ENCODE results near the gene PCP4.
"Not testable (repeated sequence)": the region's sequence is repeated elsewhere in the genome, so short reads cannot be mapped to it uniquely, and the experiment has no call there.

Gene PCP4

DNA sequence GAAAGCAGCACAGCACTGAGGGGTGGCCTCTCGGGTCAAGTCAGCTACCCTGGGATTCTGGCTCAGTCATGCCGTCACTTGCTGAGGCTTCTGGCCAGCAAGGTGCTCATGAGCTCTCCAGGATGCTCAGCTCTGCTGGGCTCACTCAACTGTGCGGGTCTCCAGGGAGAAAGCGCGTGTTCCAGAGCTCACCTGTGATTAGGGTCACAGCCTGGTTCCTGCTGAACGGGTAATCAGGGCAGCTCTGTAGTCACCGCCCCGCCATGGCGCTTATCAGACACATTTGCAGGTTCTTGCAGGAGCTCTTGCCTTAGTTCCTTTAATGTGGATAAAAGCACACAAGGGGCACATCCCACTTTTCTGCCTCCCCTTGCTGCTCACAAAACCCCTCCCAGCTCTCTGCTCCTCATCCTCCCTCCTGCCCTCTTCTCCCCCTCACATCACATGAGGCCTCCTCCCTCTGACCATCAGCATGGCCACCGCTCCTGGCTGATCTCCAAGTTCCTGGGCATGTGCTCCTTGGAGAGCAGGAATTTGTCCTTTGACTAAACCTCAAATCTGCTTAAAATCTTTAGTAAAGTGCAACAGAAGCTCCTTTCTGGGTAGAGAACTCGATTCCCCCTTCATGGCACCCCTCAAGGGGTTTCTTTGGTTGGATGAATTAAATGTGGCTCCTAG lies 2.0 kb downstream of the PCP4 start:
- DNase-seq, result no peak

DNA sequence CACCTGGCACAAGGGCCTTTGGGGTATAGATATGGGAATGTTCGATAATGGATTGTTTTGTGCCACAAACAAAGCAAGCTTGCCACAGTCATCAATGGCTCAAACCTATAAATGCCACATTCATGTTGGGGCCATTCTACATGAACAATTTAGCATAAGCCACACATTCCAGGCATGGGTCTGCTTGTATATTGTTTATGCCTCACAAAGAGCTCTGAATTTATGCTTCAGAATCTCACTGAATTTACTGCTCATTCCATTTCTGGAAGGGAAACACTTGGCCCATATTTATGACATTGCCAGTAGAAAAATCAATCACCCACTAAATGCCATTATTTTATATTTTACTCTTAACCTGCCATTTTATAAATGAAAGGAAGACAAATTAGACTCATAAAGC lies 6.4 kb downstream of the PCP4 start:
- DNase-seq, result no peak

DNA sequence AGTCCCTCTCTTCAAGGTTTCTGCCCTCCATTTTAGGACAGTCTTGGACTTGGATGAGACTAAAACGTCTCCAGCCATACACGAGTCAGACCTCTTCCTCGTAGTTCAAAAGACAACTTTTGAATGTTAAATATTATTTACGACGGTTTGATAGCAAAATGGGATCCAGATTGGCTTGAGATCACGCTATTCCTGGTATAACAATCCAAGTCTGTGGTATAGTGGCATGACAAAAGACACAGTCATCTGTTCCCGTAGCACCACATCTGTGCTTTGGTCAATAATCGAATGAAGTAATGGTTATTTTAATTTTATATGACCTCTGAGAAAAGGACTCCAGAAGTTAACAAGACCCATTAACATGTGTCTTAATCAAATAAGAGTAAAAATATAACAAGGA lies 7.0 kb downstream of the PCP4 start:
- no peak for DNase-seq

DNA sequence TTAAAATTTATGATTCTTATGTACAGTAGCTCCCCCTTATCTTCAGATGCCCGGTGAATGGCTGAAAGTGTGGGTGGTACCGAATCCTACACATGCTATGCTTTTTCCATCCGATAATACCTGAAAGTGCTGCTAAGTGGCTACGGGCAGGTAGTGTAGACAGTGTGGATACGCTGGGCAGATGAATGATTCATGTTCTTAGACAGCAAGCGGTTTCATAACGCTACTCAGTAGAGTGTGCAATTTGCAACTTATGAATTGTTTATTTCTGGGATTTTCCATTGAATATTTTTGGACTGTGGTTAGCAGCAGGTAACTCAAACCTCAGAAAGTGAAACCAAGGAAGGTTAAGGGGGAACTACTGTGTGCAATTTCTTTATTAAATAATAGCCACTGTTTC lies 7.5 kb downstream of the PCP4 start:
- DNase-seq, result no peak

DNA sequence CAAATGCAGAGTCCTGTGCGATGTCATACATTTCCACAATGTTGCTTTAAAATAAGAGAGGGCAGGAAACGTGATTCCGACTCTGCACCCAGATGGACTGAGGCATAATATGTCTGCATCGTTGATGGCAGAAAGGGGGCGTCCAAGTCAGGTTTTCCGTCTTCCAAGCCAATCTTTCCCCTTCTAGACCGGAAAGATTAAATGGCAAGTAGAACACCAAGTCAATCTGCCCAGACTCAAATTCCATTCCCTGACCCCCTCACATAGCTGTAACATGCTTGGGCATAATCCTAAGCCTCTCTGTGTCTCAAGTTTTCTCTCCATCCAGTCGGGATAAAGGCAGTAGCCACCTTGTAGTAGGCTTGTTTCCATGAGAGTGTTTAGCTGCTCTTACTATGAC lies 14.4 kb downstream of the PCP4 start:
- no peak for DNase-seq

DNA sequence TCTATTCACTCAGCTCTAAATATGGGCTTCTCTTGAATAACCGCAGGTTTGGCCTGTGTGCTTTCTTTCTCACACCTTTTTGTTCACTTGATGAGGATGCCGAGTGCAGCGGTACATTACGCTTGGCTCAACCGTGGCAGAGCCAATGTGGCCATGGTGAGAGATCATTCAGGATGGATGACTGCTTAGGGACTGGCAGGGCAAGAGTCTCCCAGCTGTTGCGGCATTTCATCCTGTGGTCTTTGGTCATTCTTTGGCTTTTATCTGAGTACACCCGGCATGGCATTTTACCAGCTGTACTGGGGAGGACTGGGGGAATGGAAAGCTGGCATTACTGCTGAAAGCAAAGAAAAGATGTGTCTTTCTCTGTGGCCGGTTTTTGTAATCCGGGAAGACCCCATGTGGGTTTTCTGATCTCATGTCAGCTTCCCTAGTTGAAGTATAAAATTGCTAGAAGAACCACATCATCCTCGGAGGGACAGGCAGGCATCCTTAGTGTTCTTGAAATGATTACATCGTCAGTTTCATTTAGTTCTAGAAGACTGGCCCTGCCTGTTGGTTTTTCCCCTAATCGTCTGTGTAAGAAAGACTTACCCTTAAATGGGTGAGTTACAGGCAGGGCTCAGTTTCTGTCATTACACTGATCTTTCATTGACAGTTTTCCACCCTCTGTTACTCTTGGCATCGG lies 15.1 kb downstream of the PCP4 start:
- no peak for DNase-seq

DNA sequence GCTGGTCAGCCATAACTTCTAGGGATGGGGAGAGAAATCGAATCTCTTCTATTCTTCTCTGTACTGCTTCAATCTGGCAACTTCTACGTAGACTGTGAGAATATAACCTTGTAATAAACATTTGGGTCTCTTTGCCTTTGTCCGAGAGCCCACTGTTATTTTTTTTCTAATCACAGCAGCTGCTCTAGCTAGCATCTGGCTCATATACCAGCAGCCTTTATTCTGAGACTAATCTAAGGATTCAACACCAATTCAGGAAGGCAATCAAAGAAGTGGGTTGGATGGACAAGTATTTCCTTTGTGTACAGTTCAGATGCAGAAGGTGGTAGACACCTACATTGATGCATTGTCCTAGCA lies 15.6 kb downstream of the PCP4 start:
- DNase-seq, result no peak

DNA sequence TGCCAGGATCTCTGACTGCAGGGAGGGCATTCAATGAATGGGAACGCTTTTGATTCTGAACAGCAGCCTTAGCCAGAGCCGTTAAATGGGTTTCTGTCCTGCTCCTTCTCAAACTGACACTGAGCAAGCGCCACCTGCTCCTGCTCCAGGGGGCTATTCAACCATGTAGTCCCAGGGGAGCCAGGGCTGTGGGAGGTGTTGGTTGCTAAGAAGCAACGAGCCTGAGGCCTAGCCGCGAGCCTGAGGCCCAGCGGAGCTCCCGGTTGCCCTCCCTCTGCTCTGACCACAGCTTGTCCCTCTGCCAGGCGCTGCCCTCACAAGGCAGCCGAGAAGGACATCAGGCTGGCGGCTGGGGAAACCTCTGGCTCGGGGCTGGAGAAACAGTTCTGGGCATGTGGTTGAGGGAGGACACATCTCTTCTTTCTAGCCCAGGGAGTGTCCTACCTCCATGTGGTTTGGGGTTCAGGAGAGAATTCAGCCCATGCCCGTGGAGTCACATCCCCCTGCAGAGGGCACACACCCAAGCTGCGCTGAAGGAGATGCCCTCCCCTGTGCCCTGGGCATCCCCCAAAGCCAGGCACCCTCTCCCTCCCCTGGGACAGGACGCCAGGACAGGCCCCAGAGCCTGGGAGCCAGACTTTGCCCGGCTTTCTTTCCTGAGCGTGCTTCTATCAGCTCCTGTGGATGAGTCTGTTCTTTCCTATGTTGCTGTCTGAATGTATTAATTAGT lies 18.0 kb downstream of the PCP4 start:
- no peak for DNase-seq

DNA sequence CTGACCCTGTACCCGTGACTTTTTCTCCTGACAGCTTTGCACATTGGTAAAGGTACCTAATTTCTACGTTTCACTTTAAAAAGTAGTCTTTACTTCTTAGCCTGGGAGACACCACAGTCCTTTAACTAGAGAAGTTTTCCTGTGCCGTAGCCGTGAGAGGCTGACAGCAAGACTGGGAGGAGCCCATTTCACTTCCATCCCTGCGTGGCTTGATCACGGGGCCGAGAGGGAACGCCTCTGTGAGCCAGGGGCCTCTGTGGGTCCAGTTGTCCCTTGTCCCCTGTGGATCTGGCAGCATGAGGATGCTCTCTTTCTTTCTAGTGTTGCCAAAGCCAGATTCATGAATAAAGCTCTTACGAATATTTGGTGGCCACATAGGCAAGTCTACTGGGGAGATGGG lies 21.6 kb downstream of the PCP4 start:
- no peak for DNase-seq

DNA sequence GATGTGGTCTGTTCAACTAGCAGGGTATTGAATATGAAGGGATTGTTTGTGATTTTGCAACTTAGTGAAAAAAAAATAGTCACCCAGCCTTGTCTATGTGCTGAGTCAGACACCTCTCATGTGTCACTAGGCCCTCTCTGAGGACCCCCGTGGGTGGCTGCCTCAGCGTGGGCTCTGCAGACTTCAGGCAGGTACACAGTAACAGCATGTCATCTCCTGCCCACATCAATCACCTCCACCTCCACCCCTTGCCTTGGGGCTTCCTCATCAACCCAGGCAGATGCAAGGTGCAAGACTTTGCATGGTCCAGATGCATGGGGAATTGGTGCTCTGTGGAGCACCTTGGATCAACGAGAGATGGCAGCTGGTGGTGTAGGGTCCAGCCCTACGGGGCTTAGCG lies 23.9 kb downstream of the PCP4 start:
- no peak for DNase-seq

DNA sequence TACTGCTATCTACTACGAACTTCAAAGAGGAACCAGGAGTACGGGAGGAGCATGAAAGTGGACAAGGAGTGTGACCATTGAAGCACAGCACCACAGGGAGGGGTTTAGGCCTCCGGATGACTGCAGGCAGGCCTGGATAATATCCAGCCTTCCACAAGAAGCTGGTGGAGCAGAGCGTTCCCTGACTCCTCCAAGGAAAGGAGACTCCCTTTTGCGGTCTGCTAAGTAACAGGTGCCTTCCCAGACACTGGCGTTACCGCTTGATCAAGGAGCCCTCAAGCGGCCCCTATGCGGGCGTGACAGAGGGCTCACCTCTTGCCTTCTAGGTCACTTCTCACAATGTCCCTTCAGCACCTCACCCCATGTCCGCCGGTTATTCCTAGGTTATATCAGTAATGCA lies 24.6 kb downstream of the PCP4 start:
- not testable (repeated sequence) for DNase-seq

DNA sequence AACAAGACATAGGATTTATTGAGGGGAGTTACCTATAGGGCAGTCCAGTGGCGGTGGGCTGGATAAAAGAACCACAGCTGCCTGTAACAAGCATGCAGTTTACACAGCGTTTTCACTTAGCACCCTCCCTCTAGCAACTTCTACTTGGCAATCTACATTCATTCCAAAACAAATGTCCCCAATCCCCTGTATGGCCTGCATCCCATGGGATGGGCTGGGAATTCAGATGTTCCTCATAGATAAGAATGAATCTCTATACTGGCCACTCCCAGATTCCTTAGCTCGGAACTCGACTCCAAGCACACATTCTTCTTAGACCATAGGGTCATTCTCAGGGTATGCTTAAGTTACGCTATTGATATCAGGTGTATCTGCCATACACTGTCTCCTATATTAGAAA lies 33.3 kb downstream of the PCP4 start:
- DNase-seq, result no peak

DNA sequence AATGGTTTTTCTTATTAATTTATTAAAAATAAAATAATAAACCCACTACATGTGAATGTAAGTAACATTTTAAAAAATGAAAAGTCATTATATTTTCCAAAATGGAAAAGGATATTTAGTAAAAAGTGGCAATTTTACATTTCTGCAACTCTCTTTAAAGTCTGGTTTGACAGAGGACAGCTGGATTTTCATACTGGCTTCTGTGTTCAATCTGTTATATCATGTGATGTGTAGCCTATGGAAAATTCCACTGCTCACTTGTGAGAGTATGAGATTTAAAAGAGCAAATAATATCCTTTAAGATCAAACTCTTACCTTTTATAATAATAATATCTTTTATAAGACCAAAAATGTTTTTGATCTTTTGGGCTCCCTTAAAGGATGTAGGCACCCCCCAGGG lies 33.7 kb downstream of the PCP4 start:
- no peak for DNase-seq

DNA sequence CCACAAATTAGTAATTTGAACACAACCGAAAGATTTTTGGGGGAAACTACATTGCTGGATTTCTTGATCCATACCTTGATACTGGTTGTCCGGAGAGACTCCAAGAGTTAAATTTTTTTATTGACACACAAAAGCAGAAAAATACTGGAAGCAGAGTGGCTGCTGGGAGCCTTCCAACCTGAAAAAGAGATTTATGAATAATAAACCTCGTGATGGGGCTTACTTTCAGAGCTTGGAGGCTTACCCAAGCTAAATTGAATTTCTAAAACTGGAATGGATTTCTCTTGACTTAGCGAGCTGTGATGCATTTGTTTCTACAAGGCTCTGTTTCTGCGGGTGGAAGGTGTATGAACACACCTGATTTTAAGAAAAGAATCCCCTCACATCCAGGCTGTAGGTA lies 35.7 kb downstream of the PCP4 start:
- no peak for DNase-seq

DNA sequence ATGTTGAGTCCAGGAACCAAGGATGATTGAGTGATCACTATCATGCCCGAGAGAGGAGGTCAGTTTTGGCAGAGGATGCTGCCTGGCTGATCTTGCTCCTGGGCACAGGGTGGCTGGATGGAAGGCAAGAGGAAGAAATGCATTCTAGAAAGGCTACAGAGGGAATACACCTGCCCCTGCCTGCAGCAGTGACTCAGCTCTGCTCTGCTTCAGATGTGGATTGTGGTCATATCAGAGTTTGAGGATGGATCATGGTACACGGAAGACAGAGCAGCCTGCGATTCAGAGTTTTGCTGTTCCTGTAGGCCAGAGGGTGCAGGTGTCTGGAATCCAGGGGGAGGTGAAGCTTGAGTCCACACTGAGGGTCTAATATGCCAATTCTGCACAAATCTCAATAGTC lies 37.2 kb downstream of the PCP4 start:
- DNase-seq, result no peak

DNA sequence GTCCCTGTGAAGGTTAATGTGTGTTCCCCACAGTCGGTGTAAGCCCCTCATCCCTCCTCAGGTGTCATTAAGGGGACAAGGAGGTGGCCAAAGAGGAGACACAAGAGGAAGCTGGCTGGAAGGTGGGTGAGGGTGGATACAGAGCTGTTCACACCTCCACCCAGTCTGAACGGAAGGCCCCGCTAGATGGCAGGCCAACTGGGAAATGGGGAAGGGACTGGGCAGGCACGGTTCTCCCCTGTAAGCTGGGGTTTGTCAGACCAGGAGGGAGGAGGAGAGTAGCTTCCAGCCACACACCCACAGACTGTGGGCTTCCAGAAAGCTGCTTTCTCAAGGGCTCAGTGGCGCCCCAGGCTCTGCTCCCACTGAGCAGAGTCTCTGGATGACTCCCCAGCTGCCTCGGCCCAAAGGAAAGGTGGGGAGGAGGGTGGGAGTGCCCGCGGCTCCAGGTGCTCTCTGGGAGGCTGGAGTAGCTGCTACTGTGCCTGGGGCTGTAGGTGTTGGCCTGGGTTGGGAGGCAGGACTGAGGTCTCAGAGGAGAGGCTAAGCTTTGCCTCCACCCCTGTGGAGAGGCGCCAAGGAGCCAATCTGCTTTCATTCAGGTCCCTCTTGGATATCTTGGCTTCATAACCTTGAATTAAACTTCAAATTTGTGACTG lies 41.2 kb downstream of the PCP4 start:
- no peak for DNase-seq

DNA sequence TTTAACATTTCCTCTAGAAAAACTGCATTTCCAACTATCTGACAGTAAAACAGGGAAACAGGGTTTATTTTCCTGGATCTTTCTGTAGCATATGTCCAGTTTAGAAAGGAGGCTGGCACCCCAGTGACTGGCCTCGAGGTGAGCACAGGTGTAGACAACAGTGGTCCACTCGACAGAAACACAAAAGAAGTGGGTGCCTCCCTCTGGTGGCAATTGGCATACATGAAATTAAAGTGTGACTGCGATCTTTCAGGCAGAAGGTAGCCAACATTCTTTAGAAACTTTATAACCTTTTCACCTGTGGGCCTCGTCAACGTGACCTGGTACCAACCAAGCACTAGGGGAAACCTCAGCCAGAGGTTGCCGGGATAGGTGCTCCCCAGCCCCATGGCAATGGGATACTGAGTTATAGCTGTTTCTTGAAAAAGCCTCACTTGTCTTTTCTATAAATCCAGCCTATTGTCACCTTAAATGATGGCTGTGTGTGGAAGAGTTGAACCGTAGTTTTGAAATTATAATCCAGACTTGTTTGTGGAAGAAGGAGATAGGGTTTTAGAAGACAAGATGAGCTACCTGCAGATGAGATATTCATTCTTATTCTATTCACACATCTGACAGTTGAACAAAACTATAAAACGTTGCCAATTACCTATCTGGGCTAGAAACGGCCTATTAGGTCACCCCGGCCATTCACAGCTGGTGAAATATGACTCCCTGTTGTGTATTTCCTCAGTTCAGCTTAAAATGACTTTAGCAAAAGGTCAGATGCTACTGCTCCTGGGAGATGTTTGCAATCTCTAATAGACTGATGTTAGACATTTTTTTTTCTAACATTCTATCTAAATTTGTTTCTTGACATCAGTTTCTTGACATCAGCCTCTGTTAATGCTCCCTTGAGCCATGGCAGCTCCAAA lies 44.3 kb downstream of the PCP4 start:
- no peak for DNase-seq

DNA sequence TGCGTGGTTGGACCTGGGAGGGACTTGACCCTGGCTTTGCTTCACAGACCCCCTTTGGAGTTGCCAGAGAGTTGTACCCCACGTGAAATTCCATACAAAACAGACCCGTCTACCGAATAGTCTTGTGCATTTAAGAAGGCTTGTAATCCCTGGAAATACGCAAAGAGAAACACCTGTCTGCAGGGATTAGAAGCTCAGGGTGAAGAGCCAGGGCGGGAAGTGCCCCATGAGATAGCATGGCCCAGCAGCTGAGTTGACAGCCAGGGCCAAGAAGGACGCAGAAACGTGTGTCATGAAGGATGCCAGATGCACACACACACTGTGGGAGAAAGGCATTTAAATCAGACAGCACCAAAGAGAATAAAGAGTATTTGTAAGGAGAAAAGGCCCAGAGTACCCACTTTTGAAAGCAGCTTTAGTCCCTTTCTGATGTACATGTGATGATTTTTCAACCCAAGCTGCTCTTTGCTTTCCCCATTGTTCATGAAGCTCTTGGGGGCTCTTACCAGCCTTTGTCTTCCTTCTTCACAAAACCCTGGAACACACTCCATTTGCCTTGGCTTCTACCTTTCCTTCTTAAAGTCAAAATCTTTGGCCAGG lies 46.6 kb downstream of the PCP4 start:
- DNase-seq, result no peak

DNA sequence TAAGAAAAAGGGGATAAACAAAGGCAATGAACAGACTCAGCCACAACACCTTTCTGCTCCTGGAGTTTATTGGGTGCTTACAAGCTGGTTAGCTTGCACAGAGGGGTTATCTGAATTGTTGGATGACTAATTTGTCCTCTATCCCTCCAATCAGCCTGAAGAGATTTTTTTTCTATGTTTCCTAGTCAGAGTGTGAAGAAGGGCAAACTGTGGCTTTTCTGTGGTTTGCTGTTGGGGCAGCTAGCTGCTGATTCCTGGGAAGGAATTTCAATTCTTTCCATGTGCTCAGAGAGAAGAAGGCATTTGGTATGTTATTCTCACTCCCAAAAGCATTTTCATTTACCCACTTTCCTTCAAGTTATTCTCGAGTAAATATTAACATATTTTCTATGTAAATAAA lies 48.6 kb downstream of the PCP4 start:
- no peak for DNase-seq

DNA sequence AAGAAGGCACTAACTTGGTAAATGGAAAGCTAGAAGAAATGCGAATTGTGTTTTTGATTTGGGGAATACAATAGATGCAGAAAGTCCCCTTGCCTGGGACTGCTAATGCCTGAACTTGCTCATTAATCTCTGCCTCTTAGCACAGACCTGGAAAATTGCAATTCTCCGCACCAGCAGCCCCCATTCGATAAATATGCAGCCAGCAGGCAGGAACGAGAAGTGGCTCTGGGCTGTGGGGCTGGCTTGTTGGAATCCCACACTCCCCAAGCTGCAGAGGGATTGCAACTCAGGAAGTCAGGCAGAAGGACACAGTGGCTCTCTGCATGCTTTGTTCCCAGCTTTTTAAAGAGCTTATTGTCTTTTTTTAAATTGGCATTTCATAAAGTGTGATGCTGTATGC lies 51.3 kb downstream of the PCP4 start:
- no peak for DNase-seq

DNA sequence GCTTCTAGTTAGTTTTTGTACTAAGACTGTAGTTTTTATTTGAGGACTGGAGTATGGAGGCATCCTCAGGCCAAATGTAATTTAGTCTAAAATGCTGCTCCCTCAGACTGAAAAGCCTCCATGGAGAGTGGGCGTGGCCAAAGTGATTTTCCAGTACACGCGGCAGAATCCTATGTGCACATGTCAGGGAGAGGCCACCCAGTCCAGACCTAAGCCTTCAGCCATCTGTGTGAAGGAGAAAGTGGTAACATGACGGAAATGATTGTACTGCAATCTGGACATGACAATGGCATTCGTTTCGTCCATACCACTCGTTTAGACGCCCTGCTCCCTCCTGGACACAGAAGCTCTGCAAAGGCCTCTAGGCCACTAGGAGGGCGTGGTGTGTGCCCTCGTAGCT lies 56.2 kb downstream of the PCP4 start:
- DNase-seq, result no peak

DNA sequence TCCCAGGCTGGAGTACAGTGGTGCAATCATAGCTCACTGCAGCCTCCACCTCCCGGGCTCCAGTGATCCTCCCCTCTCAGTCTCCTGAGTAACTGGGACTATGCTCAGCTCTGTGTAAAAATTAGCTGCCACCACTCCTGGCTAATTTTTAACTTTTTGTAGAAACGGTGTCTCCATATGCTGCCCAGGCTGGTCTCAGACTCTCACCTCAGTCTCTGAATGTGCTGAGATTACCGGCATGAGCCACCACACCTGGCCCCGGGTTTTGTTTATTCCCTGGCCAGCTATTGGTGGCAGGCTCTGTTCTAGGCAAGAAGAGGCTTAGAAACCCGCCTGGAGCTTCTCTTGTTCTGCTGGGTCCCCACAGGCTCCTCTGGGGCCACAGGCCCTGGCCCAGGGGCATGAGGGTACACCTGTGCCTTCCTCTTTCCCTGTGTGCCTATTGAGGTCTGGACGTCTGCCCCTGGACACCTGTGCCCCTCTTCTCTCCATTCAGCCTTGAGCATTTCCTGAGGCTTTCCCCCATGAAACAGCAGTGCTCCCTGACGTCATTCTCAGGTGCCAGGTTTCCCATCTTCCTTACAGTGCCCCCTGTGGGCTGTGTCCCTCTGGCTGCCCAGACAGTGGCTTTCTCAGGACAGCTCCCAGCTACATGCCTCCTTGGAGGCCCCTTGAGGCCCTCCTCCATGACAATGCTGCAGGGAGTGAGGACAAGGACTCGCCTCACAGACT lies 57.5 kb downstream of the PCP4 start:
- DNase-seq, result no peak

All from Kasumi-1 (cell line).